NCI-H226 (cell line): ENCODE data around the gene FAM98C.

Experiments
- DNase-seq: peaks from one replicate; pipeline ENCODE4 v3.0.0-alpha.2; 2015

FAM98C gene

DNA sequence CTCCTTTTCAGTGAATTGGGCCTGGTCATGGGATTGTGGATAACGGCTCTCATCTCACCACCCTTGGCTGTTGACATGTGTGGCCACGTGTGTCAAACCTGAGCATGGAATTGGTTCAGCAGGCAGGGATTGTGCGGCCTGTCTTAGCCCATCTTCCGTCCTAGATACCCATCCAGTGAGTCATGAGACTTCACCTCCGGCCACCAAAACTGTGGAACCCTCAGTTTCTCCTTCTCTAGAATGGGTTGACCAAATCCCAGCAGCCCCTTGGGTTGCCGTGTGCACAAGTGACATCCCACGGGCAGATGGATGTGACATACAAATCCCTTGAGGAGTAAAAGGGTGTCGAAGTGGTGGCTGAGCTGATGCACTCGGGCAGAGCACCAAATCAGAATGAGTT lies 21.8 kb upstream of the FAM98C start:
- no peak for DNase-seq

DNA sequence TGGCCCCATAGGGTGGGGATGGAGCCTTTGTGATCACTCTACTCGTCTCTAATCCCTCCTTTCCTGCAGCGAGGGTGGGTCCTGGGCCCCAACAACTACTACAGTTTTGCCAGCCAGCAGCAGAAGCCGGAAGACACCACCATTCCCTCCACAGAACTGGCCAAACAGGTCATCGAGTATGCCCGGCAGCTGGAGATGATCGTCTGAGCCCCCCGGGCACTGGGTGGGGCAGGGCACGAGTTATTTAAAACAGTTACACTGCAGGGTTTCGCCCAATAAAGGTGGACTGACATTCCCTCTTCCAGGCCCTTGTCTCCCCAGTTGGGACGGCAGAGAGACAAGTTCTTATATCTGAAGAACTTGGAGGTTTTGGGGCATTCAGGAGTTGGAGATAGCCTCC lies 19.7 kb upstream of the FAM98C start:
- no peak for DNase-seq

DNA sequence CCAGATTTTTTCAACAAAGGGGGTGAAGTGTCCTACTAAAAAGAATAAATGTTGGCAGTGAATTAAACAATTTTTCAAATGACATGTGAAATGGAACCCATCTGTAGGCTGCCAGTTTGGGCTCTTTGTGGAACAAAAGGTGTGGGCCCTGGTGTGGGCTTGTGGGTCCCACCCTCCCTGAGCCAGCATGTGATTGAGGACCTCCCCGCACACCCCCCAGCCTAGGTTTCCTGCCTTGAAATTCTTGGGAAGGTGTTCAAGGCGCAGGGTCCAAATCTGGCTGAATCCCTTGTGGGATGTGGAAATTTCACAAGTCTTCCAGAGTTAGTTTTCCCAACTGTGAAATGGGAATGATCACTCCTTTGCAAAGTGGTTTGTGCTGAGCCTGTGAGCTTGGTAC lies 19.1 kb upstream of the FAM98C start:
- DNase-seq = no peak

DNA sequence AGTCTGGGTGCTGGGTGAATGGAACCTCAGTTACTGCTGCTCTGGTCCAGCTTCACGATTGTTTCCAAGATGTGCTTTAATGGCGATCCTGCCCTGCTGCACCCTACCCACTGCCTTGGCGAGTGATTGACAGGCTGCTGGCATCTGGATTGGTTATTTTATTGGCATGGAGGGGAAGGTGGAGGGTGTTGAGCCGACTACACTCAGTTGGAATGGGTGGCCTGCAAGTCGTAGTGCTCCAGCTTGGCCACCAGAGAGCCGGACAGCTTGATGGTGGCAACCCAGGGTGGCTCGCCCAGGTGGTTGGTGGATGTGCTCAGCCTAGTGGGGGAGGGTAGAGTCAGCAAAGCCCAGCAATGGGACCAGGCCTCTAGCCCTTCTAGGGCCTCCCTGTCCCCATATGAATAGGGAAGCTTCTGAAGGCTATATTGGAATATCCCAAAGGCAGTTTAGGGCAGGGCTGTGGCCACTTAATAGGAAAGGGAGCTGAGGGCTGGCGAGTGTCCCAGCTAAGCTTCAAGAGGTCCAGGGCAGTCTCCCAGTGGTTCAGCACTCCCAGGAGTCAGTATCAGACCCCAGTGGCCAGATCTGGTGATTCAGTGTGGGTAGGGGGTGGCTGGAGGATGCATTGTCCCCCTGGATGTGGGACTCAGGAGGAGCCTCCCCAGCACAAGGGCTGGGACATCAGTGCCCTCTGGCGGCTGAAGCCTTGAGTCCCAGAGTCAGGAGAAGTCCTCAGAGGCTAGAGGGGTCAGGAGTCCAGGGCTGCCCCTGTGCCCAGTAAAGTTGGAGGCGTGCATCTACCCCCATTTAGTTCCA lies 18.5 kb upstream of the FAM98C start:
- no peak for DNase-seq

DNA sequence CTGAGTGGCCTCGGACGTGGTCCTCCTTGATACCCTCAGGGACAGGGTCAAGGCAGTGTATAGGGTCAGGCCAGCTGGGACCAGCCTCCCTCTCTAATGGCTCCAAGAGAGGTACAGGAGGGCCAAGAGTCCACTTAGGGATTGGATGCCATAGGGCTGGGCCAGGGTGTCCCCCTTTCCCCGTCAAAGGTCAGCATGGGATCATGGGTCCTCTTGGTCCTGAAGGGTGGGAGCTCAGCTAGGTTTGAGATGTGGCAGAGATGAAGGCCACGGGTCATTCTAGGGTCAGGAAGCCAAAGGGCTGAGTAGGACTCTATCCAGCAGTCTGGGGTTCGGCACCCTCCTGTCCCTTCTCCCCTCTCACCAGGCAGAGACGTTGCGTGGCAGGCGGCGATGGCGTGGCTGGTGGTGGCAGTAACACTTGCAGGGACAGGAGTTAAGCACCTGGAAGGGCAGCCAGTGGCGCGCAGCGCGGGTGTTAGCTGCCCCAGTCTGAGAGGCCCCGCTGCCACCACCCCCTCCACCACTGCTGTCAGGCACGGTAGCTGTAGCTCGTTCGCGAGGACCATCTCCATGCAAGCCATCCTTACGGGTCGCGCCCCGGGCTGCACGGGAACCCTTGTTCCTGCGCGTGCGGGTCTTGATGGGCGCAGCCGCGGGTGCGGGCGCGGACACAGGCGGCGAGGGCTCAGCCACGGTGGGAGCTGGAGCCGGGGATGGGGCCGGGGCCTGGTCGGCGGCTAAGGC lies 17.7 kb upstream of the FAM98C start:
- no peak for DNase-seq

DNA sequence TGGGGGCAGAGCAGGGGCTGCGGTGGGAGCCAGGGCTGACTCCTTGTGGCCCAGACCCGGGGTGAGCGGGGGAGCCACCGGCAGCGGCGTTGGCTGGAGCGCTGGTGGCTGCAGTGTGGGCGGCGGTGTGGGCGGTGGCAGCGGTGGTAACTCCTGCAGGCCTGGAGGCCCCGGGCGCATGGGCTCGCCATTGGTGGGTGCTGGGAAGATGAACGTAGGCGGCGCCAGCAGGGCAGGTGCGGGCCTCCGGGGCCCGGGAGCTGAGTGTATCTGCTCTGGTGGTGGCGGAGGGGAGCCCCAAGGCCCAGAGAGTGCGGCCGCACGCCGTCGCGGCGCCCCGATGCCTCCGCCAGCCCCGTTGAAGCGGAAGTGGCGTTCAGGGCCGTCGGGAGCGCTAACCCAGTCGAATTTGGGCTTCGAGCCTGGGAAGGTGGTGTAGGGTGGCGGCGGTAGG lies 17.1 kb upstream of the FAM98C start:
- no peak for DNase-seq

DNA sequence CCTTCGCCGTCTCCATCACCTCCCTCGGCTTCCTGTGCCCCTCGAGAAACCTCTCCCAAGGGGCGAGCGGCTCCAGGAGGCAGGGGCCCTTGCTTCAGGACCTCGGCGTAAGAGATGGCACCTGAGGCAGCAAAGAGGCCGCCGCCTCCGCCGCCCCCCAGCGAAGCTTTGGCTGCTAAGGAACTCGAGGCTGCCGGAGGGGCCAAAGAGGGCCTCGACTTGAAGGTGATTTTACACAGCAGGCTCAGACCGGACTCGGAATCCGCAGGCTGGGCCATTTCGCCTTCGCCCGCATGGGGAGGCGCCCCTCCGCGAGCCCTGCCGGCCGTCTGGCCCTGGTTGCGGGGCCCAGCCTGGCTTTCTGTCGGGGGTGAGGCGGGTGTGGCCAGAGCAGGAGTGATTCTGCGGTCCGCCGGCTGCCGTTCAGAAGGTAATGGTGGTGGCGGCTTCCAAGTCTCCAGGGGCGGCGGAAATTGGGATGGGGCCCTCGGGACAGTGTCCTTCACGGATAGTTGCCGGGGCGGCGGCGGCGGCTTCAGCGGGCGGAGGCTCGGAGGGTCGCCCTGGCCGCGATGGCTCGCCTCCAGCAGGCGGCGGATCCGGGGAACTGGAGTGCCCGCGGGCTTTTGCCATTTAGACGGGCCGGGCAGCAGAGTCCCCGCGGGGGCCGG lies 16.5 kb upstream of the FAM98C start:
- DNase-seq = no peak

DNA sequence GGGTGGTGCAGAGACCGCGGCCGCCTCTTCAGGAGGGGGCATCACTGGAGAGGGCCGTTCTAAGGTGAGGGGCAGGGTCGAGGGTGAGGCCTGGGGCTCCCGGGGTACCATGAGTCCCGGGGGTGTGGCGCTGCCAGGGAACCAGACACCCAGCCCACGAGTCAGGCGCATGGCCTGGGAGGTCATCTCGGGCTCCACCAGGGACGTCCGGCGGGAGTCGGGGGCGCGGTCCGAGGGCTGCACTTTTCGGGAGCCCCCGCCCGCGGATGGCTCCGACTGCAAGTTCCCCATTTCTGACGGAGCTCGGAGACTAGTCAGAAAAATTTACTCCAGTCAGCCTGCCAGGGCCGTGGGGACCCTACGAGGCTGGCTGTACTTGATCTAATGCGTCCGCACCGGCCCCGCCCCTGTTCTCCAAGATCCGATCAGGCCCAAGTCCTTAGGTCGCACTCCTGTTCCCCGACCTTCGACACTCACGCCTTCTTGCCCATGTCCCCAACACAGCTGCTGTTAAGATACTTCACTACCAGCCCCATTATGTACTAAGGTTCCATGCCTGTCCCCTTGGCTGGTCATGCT lies 15.8 kb upstream of the FAM98C start:
- no peak for DNase-seq

DNA sequence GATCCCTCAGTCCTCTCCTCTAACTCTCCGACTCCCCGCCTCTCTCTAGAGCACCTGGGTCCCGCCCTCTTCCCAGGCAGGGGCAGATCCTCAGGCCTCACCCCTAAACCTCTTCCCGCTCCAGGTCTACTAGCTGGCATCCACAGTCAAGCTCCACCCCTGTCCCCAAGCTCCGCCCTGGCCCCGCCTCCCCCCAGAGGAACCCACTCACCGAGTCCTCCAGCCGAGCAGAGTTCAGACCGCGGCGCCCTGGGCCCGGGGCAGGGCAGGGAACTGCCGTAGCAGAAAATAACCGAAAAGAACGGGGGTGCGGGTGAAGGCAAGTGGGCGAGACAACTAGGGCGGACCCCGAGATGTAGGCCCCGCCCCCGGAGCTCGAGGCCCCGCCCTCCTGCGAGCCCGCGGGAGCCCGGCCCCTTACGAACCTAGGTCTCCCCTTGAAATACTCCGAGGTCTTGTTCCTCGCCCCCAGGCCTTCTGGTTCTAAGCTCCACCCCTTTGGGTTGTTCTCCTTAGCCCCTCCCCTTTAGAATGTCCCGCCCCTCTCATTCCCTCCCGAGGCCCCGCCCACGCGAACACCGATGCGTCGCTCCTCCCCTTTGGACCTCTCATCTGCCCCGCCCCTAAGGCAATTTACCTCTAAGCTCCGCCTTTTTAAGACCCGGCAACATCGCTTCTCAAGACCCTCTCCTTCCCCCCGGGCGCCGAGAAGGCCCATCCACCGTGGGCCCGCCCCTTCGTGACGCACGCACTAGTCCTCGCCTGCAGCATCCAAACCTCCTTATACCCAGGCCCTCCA lies 15.1 kb upstream of the FAM98C start, which contains the start of gene GGN:
Gene GGN (minus strand): TSS at position 485 of the 799 bp plus-strand sequence. CDS start 773 bp downstream, outside the sequence.
- DNase-seq = peak; percentile 80

DNA sequence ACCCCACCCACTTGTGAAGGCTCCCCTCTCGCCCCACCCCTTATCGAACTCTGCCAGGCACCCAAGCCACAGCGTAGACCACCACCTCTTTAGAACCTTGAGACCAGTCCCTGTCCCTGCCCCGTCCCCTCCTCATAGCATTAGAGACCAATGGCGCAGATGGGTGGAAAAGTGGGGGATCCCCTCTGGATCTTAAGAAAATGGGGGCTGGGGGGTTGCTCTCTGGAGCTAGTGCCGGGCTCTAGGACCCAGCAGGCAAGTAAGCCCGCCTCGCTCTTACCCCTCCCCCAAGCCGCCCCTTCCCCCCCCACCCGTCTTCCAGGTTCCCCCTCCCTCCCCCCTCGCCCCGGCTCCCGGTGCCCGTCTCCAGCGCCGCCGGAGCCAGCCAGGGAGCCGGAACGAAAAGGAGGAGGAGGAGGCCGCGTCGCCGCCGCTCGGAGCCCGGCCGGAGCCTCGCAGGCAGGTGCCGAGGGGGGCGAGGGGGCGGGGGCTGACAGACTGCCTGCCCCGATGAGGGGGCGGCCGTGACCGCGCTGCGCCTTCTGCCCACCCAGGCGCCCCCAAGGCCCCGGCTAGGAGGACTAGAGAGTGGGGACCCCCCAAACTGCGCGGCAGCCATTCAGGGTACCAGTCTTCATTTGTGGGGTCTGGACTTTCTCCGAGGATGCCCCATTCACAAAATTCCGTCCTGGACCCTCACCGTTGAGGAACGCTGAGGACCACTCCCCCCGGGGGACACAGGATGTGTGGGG lies 14.4 kb upstream of the FAM98C start, which contains the start of gene SPRED3:
Gene SPRED3 (plus strand): TSS at position 349 of the 752 bp plus-strand sequence. CDS start 1,606 bp downstream, outside the sequence.
- peak; percentile 43 for DNase-seq

DNA sequence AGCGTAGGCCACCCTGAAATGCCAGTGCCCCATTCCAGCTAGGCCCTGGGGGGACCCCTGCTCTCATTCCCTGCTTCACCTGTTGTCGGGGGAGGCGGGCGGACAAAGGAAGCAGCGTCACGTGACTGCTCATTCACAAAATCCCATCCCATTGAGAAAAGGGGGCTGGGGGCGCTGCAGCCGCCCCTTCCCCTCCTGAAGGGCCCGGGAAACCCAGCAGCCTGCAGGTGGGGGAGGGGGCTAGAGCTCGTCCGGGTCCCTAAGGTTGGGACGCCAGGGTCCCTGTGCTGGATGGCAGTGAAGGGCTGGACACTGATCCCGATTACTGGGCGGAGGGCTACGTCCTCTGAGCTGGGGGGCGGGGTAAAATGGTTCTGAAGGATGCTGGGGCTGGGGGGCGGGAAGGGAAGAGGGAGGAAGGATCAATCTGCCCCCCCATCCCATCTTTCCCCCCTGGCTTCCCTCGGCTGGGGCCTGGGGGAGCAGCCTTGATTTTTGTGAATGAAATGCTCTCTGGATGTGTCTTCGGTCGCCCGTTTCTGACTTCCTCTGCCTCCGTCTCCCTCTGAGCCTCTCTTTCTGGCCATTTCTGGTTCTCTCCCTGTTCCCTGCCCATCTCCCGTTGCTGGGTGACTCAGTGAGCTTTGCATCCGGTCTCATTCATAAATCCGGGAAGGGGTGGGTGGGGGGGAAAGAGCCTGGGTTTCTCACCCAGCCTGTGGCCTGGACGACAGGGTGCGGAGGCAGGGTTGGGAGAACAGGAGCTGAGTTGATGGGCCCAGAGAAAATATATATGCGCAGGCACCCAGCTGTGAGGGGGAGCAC lies 13.6 kb upstream of the FAM98C start:
- DNase-seq = peak; percentile 68

DNA sequence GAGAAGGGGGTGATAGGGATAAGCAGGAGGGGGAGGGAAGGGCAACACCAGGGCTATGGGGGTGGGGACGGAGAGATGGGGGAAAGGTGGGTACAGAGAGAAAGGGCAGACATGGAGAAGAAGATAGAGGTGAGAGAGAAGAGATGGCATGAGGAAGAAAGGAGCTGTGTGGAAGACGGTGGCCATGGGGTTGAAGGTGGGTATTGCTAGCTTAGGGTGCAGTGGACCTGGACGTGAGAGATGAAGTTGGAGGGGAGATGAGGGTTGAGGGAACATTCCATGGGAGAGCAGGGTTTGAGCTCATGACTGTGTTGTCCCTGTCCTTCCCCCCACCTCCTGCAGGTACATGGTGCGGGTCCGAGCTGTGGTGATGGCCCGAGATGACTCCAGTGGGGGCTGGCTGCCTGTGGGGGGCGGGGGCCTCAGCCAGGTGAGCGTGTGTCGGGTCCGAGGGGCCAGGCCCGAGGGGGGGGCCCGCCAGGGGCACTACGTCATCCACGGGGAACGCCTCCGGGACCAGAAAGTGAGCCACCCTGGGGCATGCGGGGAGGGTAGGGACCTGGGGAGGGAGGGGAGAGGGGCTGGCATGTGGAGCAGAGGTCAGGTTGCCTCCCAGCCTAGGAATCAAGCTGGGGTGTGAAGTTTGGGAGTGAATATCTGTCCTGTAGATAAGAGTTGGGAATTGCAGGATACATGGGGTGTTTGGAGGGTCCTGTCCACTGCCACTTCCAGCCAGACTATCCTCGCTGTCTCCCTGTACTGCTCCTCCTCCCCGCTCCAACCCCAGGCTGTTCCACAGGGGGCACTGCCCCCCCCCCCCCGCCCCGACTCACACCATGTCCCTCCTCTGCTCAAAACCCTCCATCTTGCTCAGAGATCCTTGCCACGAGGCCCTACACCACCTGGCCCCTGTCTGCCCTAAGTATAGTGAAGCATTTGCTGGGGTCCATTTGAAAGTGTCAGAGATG lies 12.7 kb upstream of the FAM98C start:
- DNase-seq = no peak

DNA sequence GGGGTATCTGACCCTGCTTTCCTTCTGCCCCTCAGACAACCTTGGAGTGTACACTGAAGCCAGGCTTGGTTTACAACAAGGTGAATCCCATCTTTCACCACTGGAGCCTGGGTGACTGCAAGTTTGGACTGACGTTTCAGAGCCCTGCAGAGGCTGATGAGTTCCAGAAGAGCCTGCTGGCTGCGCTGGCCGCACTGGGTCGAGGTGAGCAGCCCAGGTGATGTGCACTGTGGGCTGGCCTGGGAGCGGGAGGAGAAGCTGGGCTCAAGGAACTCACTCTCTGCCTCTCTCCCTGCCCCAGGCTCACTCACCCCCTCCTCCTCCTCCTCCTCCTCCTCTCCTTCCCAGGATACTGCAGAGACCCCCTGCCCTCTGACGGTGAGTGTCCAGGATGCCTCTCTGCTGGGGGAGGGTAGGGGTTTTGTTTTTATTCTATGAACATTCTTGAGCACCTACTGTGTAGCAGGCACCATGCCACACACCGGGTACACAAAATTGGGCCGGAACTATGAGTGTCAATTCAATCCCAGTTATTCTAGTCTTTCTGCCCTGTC lies 10.9 kb upstream of the FAM98C start:
- no peak for DNase-seq

DNA sequence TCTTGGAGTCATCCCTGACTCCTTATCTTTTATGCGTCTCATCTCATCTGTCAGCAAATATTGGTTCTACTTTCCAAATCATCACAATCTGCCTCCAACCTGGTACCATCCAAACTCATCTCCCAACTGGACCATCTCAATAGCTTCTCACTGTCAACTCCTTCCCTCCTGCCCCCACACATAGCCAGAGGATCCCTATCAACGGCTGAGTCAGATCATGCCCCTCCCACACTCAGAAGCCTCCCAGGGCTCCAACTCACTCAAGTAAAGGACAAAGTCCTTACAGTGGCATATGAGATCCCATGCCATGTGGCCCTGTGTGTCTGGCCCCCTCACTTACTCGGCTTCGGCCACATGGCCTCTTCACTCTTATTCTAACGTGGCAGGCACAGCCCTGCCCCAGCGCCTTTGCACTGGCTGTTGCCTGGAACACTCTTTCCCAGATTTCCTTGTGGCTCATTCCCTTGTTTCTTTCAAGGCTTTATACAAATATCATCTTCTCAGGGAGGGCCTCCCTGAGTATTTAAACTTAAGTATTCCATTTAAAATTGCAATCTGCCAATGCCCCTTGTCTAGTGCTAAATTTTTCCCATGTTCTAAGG lies 10.1 kb upstream of the FAM98C start:
- DNase-seq = peak; percentile 50

DNA sequence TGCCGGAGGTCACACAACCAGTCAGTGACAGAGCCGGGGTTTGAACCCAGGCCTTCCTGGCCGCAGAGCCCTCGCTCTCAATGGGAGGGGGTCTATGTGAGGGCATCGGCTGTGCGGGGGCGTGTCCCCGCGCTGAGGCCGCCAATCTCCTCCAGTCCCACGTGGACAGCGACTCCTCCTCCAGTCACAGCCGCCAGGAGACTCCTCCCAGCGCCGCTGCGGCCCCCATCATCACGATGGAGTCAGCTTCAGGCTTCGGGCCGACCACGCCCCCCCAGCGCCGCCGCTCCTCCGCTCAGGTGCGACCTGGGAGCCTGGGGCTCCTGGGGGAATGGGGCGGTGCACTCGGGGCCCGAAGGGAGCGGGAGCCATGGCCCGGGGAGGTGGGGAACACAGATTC lies 8.4 kb upstream of the FAM98C start:
- no peak for DNase-seq

DNA sequence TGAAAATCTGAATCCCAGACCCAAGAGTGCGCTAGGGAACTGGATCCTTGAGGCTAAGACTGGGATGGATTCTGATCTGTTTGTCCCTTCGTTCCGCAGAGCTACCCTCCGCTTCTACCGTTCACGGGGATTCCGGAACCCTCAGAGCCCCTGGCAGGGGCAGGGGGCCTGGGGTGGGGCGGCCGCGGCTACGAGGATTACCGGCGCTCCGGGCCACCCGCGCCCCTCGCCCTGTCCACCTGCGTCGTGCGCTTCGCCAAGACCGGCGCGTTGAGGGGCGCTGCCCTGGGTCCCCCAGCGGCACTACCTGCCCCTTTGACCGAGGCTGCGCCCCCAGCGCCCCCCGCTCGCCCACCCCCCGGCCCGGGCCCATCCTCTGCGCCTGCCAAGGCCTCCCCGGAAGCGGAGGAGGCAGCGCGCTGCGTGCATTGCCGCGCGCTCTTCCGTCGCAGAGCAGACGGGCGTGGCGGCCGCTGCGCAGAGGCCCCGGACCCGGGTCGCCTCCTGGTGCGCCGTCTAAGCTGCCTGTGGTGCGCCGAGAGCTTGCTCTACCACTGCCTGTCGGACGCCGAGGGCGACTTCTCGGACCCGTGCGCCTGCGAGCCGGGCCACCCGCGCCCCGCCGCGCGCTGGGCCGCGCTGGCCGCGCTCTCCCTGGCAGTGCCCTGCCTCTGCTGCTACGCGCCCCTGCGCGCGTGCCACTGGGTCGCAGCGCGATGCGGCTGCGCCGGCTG lies 7.3 kb upstream of the FAM98C start:
- no peak for DNase-seq

DNA sequence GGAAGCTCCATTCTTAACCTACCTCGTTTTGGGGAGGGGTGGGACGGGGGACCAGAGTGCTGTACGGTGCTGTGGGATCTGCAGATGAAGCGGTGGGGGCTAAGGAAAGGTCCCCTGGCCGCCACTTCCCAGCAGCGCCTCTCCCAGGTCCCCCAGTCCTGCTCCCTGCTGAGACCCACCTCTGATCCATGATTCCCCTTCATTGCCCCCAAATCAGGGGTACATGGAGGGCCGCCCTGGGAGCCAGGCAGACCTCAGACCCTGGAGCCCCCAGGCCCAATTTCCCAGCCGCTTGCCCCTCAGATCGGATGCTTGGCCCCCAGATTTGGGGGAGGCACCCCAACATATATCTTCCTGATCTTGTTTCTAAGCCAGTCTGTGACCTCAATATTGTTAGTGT lies 3.8 kb upstream of the FAM98C start:
- no peak for DNase-seq

DNA sequence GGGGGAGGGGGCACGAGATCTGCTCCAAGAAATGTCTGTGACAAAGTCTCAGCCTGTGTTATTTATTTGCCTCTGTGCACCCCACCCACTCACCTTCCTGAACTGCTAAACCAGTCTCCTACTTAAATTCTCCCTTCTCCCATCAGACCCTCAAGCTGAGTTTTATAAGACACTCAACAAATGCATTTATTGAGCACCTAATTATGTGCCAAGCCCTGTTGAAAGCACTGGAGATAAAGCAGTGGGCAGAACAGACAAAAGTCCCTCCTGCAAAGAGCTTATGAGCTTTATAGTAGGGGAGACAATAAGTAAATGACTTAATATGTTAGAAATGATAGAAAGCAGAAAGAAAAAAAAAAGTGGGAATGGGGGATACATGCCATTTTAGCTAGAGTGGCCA lies 3.4 kb upstream of the FAM98C start:
- DNase-seq = no peak
